GM12878 (cell line): ENCODE measurements around the gene KDM4C. TPM values are rescaled to one million over a fixed set of nuclear protein-coding genes. Genes with fewer than 3 reads are reported as not detected.

ENCODE experiments used
- ATAC-seq: fragments of 200-7000 bp; cut with Tn5 transposase; 3 replicates; pipeline ENCODE4 v1.9.1; 2020; ENCODE audit warnings: mild to moderate bottlenecking, moderate library complexity
- BruUV-seq: library from RNA; stranded (reverse); fragments of 400-500 nt; replicated peaks from 2 replicates; lab custom pipeline; 2021; lab: Mats Ljungman, UMichigan
- CTCF ChIA-PET: fragments of 300-600 bp; sonication (Branson Sonifier 250); formaldehyde crosslinking; extraction: SDS; loops from one replicate; lab custom pipeline; 2021; ENCODE audit warnings: inconsistent platforms; lab: Yijun Ruan, JAX
- POLR2A ChIA-PET: fragments of 350-600 bp; formaldehyde crosslinking; extraction: SDS; loops from one replicate; lab custom pipeline; 2021; ENCODE audit warnings: inconsistent platforms; lab: Charles Lee
- RAD21 ChIA-PET: fragments of 300-600 bp; sonication (Branson Sonifier 250); formaldehyde crosslinking; loops from one replicate; lab custom pipeline; 2023; ENCODE audit warnings: antibody characterized with exemption; ENCODE audit not compliant: unreplicated experiment; lab: Charles Lee
- SMC1A ChIA-PET: fragments of 300-600 bp; sonication (Branson Sonifier 250); formaldehyde crosslinking; loops from one replicate; lab custom pipeline; 2023; ENCODE audit not compliant: unreplicated experiment, uncharacterized antibody; lab: Charles Lee
- DNase-seq: peaks from one replicate; pipeline ENCODE4 v3.0.0-alpha.2; 2011; ENCODE audit warnings: low read depth, low spot score
- FAIRE-seq: peaks from 3 replicates; lab custom pipeline; 2011; peaks lifted over from hg19 to GRCh38; lab: Jason Lieb, UNC
- H2AFZ ChIP-seq: 2 replicates; pipeline ENCODE4 v1.6.0; 2011; ENCODE audit warnings: low read depth, low read length, control low read depth; ENCODE audit not compliant: control insufficient read depth
- H3K27ac ChIP-seq: 2 replicates; pipeline ENCODE4 v1.5.1; 2011; ENCODE audit warnings: control low read depth; ENCODE audit not compliant: control insufficient read depth, insufficient read depth
- H3K27me3 ChIP-seq, 2 experiments: replicated peaks in 1 of 2; 2 replicates each; pipeline versions ENCODE4 v1.6.0 to v1.6.1; 2011; ENCODE audit warnings: low read length in 1 of 2; ENCODE audit not compliant: control insufficient read depth in 2 of 2, insufficient read depth in 2 of 2
- H3K36me3 ChIP-seq, 2 experiments: 2 replicates each; pipeline ENCODE4 v1.5.1; 2011; ENCODE audit warnings: low read length in 1 of 2; ENCODE audit not compliant: control insufficient read depth in 2 of 2, insufficient read depth in 2 of 2
- H3K4me1 ChIP-seq: 2 replicates; pipeline ENCODE4 v1.6.1; 2011; ENCODE audit warnings: mild to moderate bottlenecking, low read length, moderate library complexity, mixed read lengths; ENCODE audit not compliant: control insufficient read depth, insufficient read depth
- H3K4me2 ChIP-seq: 2 replicates; pipeline ENCODE4 v1.6.0; 2011; ENCODE audit warnings: control low read depth; ENCODE audit not compliant: control insufficient read depth, insufficient read depth
- H3K4me3 ChIP-seq: fragments of 200-600 bp; sonication (generic); 2 replicates; pipeline ENCODE4 v1.5.1; 2016
- H3K79me2 ChIP-seq: 2 replicates; pipeline ENCODE4 v1.6.0; 2011; ENCODE audit warnings: low read length; ENCODE audit not compliant: control insufficient read depth, insufficient read depth
- H3K9ac ChIP-seq: 2 replicates; pipeline ENCODE4 v1.8.0; 2011; ENCODE audit warnings: low read length, control low read depth, mixed read lengths; ENCODE audit not compliant: control insufficient read depth, insufficient read depth
- H3K9me3 ChIP-seq: replicated peaks from 3 replicates; pipeline ENCODE4 v1.5.1; 2011; ENCODE audit warnings: mild to moderate bottlenecking, low read length; ENCODE audit not compliant: control insufficient read depth, insufficient read depth
- H4K20me1 ChIP-seq: 2 replicates; pipeline ENCODE4 v1.6.0; 2011; ENCODE audit not compliant: control insufficient read depth, insufficient read depth
- ATF7 ChIP-seq: fragments of 450-650 bp; IDR thresholded peaks from 2 replicates; pipeline ENCODE4 v1.6.1; 2016; ENCODE audit warnings: low read depth, mild to moderate bottlenecking
- BACH1 ChIP-seq: fragments of 450-650 bp; IDR thresholded peaks from 2 replicates; pipeline ENCODE4 v1.6.1; 2017; ENCODE audit warnings: mild to moderate bottlenecking, borderline replicate concordance
- ESRRA ChIP-seq: IDR thresholded peaks from 2 replicates; pipeline ENCODE4 v1.6.1; 2012; ENCODE audit warnings: mild to moderate bottlenecking, low read length, improper control_type of control experiment
- FOXK2 ChIP-seq: fragments of 450-650 bp; IDR thresholded peaks from 2 replicates; pipeline ENCODE4 v1.6.1; 2017; ENCODE audit warnings: mild to moderate bottlenecking, moderate library complexity
- HDAC2 ChIP-seq: fragments of 200-600 bp; sonication (generic); IDR thresholded peaks from 2 replicates; pipeline ENCODE4 v1.6.1; 2017
- HDGF ChIP-seq: fragments of 450-650 bp; IDR thresholded peaks from 2 replicates; pipeline ENCODE4 v1.6.1; 2016; ENCODE audit warnings: antibody characterized with exemption
- MYC ChIP-seq: IDR thresholded peaks from 2 replicates; pipeline ENCODE4 v1.6.1; 2011; ENCODE audit warnings: mild to moderate bottlenecking, low read length, moderate library complexity, inconsistent platforms; ENCODE audit not compliant: insufficient read depth, insufficient replicate concordance, insufficient read length, severe bottlenecking
- NFIC ChIP-seq: IDR thresholded peaks from 2 replicates; pipeline ENCODE4 v1.6.1; 2012; ENCODE audit warnings: low read depth, mild to moderate bottlenecking, inconsistent platforms, low read length, moderate library complexity
- NFXL1 ChIP-seq: fragments of 450-650 bp; IDR thresholded peaks from 2 replicates; pipeline ENCODE4 v1.6.1; 2017; ENCODE audit warnings: antibody characterized with exemption, mild to moderate bottlenecking, borderline replicate concordance
- NR2C1 ChIP-seq: fragments of 450-650 bp; IDR thresholded peaks from 2 replicates; pipeline ENCODE4 v1.6.1; 2017; ENCODE audit warnings: antibody characterized with exemption, mild to moderate bottlenecking, moderate library complexity
- NR2F1 ChIP-seq: fragments of 450-650 bp; conservative IDR thresholded peaks from 2 replicates; pipeline ENCODE4 v1.6.1; 2017; ENCODE audit warnings: mild to moderate bottlenecking
- RBBP5 ChIP-seq: fragments of 200-600 bp; sonication (generic); conservative IDR thresholded peaks from 2 replicates; pipeline ENCODE4 v1.6.1; 2016
- SIX5 ChIP-seq: IDR thresholded peaks from 2 replicates; pipeline ENCODE4 v1.6.1; 2011; ENCODE audit warnings: mild to moderate bottlenecking, low read depth, low read length, moderate library complexity; ENCODE audit not compliant: severe bottlenecking
- YY1 ChIP-seq: IDR thresholded peaks from 2 replicates; pipeline ENCODE4 v1.6.1; 2011; ENCODE audit warnings: low read depth, mild to moderate bottlenecking, low read length
- whole genome bisulfite sequencing: methylation state at CpG from one replicate; pipeline ENCODE4 v1.1.6; 2016; ENCODE audit warnings: low lambda C conversion rate; ENCODE audit not compliant: insufficient replicate concordance, insufficient coverage; ENCODE audit errors: missing lambda C conversion rate; 5-methylcytosine and 5-hydroxymethylcytosine counted together
- in situ Hi-C: fragments of 300-500 bp; cut with MboI; formaldehyde crosslinking; loops from 9 replicates; pipeline ENCODE4 v1.14.3; 2018; ENCODE audit warnings: mixed read lengths
- intact Hi-C: fragments of 100-400 bp; cut with micrococcal nuclease; formaldehyde crosslinking; loops from one replicate; pipeline ENCODE4 v1.14.2; 2022; ENCODE audit not compliant: unreplicated experiment
- polyA plus RNA-seq, 11 experiments: library from polyadenylated mRNA; depleted of rRNA in 4 of 11; unstranded in 6 of 11; stranded (reverse) in 5 of 11; fragments of >200 nt; fragmentation: Nextera tagmentation in 4 of 11; fragmentation: Illumina TruSeq in 1 of 11; extraction: Ambion mirVana in 4 of 11; extraction: Trizol in 1 of 11; gene quantifications; 1 replicate in 1 of 11; 2 replicates in 10 of 11; pipeline versions ENCODE4 v1.2.1 to v1.2.3, GENCODE V29; 2011 to 2016; ENCODE audit warnings: inconsistent platforms in 2 of 11, missing spikeins in 2 of 11, low read depth in 1 of 11
- total RNA-seq, 4 experiments: library from RNA; depleted of rRNA in 3 of 4; stranded (reverse); fragments of >200 nt in 3 of 4; fragmentation: Illumina TruSeq in 1 of 4; extraction: Trizol in 1 of 4; gene quantifications; 2 replicates each; pipeline versions ENCODE4 v1.2.1 to v1.2.3, GENCODE V29; 2013 to 2021
- TF ChIP-seq, protein P1 (sequence below): IDR thresholded peaks from 2 replicates; pipeline ENCODE4 v1.6.1; 2012; ENCODE audit warnings: low read length, inconsistent platforms

KDM4C gene
- total and polyA plus RNA-seq, 10 of the 15 experiments (the other 5 are each of a cell fraction or from before 2014, with no cell fraction given), result 6.8 to 41.2 (median 20.1) TPM

GRCh38 chr9:7154650-7155049 is 396.9 kb downstream of the KDM4C start:
- Histone ChIP-seq H3K27me3 (no peaks in the 10 kb centered on the region), H4K20me1 (no peaks in the 10 kb centered on the region), H3K4me2 (no peak overlapping the region), H3K4me1 (0 out of 2 replicates have a peak, but pooled peaks cover 4% of the 10 kb centered on the region), H2AFZ (no peak overlapping the region), H3K79me2 (no peaks in the 10 kb centered on the region), H3K27ac (no peak overlapping the region), H3K36me3 (no peaks in the 10 kb centered on the region; a peak in 2 of 4 replicates), H3K9me3 (no peaks in the 10 kb centered on the region; the same call in 2 of the 3 replicates), H3K9ac (no peak overlapping the region), H3K4me3 (no peak overlapping the region)
- WGBS, result 96% methylated on average over 4 of the region's 4 CpGs
- ATAC-seq (no peak), DNase-seq (no peak), FAIRE-seq (no peak)
- intact Hi-C loops (no loop called here), in situ Hi-C loops (no loop called here)
- no TSS peak for BruUV-seq
- ChIA-PET RAD21 (interaction anchor here (0.7 kb wide), 1 partner anchor 223 kb away, joined by 3 read pairs; no protein-coding TSS in a partner anchor), SMC1A (interaction anchor here (0.5 to 1.0 kb wide), 2 partner anchors 11 to 35 kb away, joined by 3 read pairs; no protein-coding TSS in a partner anchor), CTCF (interaction anchor here (0.8 kb wide), 1 partner anchor 328 kb away, joined by 4 read pairs; no protein-coding TSS in a partner anchor), POLR2A (no interaction called here)
- TF ChIP-seq BACH1, result no peak
- TF ChIP-seq MYC, result no peak
- TF ChIP-seq, protein P1, sequence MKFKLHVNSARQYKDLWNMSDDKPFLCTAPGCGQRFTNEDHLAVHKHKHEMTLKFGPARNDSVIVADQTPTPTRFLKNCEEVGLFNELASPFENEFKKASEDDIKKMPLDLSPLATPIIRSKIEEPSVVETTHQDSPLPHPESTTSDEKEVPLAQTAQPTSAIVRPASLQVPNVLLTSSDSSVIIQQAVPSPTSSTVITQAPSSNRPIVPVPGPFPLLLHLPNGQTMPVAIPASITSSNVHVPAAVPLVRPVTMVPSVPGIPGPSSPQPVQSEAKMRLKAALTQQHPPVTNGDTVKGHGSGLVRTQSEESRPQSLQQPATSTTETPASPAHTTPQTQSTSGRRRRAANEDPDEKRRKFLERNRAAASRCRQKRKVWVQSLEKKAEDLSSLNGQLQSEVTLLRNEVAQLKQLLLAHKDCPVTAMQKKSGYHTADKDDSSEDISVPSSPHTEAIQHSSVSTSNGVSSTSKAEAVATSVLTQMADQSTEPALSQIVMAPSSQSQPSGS, result no peak
- TF ChIP-seq ATF7, result no peak
- TF ChIP-seq ESRRA, result no peak
- no peak for TF ChIP-seq NR2C1
- TF ChIP-seq HDGF, result no peak
- TF ChIP-seq HDAC2, result no peak
- no peak for TF ChIP-seq SIX5
- no peak for TF ChIP-seq RBBP5
- TF ChIP-seq FOXK2, result no peak
- TF ChIP-seq NFXL1, result no peak
- no peak for TF ChIP-seq NR2F1
- no peak for TF ChIP-seq YY1
- TF ChIP-seq NFIC, result no peak
